Measurements from ENCODE around the gene GART. TPM values are rescaled to one million over a fixed set of nuclear protein-coding genes. Genes with fewer than 3 reads are reported as not detected.

GART gene
- total and polyA plus RNA-seq, 8 donors, result 10.3 to 37.9 (median 29.7) TPM

DNA sequence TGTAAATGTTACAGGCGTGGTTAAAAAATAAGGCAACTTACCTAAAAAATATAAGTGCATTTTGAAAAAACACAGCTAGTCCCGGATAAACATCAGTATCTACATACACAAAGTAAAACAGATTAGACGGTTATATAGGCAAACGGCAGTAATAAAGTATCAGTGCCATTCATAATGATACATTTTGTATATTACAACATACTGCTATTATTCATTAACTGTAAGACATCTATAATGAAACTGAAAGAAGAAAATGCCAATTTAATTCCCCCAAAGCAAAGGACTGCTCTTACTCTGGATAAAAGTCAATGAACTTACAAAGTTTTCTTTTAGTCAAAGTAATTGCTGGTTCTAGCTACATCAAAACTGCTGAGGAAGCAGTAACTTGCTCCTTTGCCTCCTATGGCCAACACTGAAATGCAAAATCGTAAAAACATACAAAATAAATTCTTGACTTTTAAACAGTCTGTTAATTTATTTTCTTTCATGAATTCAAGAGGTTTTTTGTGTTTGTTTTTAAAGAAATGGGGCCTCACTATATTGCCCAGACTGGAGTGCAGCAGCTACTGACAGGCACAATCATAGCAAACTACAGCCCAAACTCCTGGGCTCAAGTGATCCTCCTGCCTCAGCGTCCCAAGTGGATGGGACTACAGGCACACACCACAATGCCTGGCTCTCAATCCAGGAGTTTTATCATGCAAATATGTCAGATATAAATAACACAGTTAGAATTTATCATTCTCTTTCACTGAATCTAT, 86.1 kb downstream of the GART start:
- TF ChIP-seq, protein P1, sequence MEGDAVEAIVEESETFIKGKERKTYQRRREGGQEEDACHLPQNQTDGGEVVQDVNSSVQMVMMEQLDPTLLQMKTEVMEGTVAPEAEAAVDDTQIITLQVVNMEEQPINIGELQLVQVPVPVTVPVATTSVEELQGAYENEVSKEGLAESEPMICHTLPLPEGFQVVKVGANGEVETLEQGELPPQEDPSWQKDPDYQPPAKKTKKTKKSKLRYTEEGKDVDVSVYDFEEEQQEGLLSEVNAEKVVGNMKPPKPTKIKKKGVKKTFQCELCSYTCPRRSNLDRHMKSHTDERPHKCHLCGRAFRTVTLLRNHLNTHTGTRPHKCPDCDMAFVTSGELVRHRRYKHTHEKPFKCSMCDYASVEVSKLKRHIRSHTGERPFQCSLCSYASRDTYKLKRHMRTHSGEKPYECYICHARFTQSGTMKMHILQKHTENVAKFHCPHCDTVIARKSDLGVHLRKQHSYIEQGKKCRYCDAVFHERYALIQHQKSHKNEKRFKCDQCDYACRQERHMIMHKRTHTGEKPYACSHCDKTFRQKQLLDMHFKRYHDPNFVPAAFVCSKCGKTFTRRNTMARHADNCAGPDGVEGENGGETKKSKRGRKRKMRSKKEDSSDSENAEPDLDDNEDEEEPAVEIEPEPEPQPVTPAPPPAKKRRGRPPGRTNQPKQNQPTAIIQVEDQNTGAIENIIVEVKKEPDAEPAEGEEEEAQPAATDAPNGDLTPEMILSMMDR (IDR thresholded peaks at IDR 0.05), result no peak
- intact Hi-C loops (cut with DNase I), result no loop called here
- Histone ChIP-seq H3K27ac (no peak overlapping the region), H3K9me3 (no peaks in the 10 kb centered on the region), H3K4me3 (no peak overlapping the region), H3K27me3 (no peaks in the 10 kb centered on the region), H3K36me3 (peaks cover 0 to 26% (median 3%) of the 10 kb centered on the region in 3 donors), H3K4me1 (no peaks in the 10 kb centered on the region)
- no peak for DNase-seq
- FAIRE-seq, result no peak
- WGBS, 2 donors, result 81% methylated on average over 6 of the region's 6 CpGs
- no peak for ATAC-seq

Other genes starting within 250 kb of the GART start
- gene IFNAR1, start 217.1 kb downstream of the GART start, total RNA-seq, result 10 to 100 TPM; 21.4 to 48.5 (median 27.6) TPM
- gene IFNAR1, start 217.1 kb downstream of the GART start, polyA plus RNA-seq, result 1 to 10 TPM; 7.5 to 9.6 TPM
- gene IFNGR2, start 138.7 kb downstream of the GART start, total RNA-seq, result 10 to 100 TPM; 10.1 to 56.5 (median 15.2) TPM
- 10 to 100 TPM; 23.6 to 31.4 TPM for gene IFNGR2, start 138.7 kb downstream of the GART start, polyA plus RNA-seq
- 10 to 100 TPM; 11.5 to 31.1 (median 16.7) TPM for gene TMEM50B, start 62.1 kb downstream of the GART start, total RNA-seq
- gene TMEM50B, start 62.1 kb downstream of the GART start, polyA plus RNA-seq, result 10 to 100 TPM; 59.3 to 96.1 TPM
- gene DNAJC28, start 50.4 kb downstream of the GART start, total RNA-seq, result 1 to 10 TPM in 4 of 6 donors, under 1 TPM in 2; 0.73 to 2.0 (median 1.2) TPM
- gene DNAJC28, start 50.4 kb downstream of the GART start, polyA plus RNA-seq, result 1 to 10 TPM; 1.1 to 1.6 TPM
- gene SON, start 921 bp upstream of the GART start, total RNA-seq, result 100 to 1,000 TPM in 3 of 6 donors, 10 to 100 TPM in 3; 82.5 to 154 (median 102) TPM
- gene SON, start 921 bp upstream of the GART start, polyA plus RNA-seq, result 100 to 1,000 TPM in 1 of 2 donors, 10 to 100 TPM in 1; 86.7 to 205 TPM
- gene DONSON, start 46.6 kb upstream of the GART start, total RNA-seq, result 1 to 10 TPM; 2.4 to 5.3 (median 3.0) TPM
- 10 to 100 TPM in 1 of 2 donors, 1 to 10 TPM in 1; 6.7 to 11.1 TPM for gene DONSON, start 46.6 kb upstream of the GART start, polyA plus RNA-seq
- gene CRYZL1, start 99.6 kb upstream of the GART start, total RNA-seq, result 10 to 100 TPM in 5 of 6 donors, 1 to 10 TPM in 1; 8.5 to 18.0 (median 13.9) TPM
- 10 to 100 TPM; 12.2 to 23.0 TPM for gene CRYZL1, start 99.6 kb upstream of the GART start, polyA plus RNA-seq
- gene ITSN1, start 100.4 kb upstream of the GART start, total RNA-seq, result 10 to 100 TPM in 2 of 6 donors, 1 to 10 TPM in 4; 3.5 to 19.4 (median 7.5) TPM
- gene ITSN1, start 100.4 kb upstream of the GART start, polyA plus RNA-seq, result 1 to 10 TPM; 4.1 to 6.5 TPM